Measurements from ENCODE around the gene FIGN. TPM values are rescaled to one million over a fixed set of nuclear protein-coding genes. Genes with fewer than 3 reads are reported as not detected.

Gene FIGN
- total RNA-seq, 6 experiments from 2014 or later = 1.3 to 4.4 (median 2.0) TPM

DNA sequence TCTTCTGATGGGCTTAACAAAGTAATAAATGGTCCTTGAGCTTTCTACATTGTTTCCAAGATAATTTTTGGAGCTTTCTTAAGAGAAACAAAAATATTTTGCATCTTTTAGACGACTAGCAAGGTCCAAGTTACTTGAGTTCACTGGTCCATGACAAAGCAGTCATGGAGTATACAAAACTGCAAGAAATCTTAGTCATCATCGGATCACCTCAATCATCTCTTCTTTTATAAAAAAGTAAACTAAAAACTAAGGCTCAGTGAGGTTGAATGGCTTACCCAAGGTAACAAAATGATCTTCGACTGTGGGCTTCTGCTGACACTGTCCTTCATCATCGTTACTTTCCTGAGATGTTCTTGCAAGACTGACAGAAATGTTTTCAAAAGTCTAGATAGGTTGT lies 11.9 kb downstream of the FIGN start:
- Mint-ChIP-seq H3K27me3 (ENCODE audit: insufficient read depth) (no peaks in the 10 kb centered on the region), H3K4me3 (no peak overlapping the region), H3K36me3 (ENCODE audit: low read depth) (no peaks in the 10 kb centered on the region), H3K27ac (no peak overlapping the region), H3K9me3 (no peaks in the 10 kb centered on the region), H3K4me1 (ENCODE audit: low read depth) (no peaks in the 10 kb centered on the region; the same call in 1 of the 2 replicates)
- no peak for DNase-seq
- TF ChIP-seq, protein P1, sequence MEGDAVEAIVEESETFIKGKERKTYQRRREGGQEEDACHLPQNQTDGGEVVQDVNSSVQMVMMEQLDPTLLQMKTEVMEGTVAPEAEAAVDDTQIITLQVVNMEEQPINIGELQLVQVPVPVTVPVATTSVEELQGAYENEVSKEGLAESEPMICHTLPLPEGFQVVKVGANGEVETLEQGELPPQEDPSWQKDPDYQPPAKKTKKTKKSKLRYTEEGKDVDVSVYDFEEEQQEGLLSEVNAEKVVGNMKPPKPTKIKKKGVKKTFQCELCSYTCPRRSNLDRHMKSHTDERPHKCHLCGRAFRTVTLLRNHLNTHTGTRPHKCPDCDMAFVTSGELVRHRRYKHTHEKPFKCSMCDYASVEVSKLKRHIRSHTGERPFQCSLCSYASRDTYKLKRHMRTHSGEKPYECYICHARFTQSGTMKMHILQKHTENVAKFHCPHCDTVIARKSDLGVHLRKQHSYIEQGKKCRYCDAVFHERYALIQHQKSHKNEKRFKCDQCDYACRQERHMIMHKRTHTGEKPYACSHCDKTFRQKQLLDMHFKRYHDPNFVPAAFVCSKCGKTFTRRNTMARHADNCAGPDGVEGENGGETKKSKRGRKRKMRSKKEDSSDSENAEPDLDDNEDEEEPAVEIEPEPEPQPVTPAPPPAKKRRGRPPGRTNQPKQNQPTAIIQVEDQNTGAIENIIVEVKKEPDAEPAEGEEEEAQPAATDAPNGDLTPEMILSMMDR (IDR thresholded peaks at IDR 0.05) = no peak

DNA sequence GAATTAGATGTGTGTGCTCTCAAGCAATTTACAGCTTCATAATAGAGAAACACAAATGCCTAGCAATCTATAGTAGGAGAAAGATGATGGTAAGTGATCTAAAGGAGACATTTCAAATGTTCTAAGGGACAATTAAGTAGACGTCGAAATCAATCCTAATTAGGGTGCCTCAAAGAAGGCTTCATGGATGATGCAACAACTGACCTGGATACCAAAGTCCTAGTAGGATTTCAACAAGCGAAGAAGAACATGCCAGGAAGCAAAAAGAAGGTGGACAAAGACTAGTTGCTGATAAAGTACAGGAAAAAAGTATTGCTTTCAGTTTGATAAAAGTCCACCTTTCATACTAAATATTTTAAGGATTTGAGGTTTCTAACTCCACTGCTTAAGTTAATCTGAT lies 12.5 kb downstream of the FIGN start:
- H3K9me3 Mint-ChIP-seq = no peaks in the 10 kb centered on the region

DNA sequence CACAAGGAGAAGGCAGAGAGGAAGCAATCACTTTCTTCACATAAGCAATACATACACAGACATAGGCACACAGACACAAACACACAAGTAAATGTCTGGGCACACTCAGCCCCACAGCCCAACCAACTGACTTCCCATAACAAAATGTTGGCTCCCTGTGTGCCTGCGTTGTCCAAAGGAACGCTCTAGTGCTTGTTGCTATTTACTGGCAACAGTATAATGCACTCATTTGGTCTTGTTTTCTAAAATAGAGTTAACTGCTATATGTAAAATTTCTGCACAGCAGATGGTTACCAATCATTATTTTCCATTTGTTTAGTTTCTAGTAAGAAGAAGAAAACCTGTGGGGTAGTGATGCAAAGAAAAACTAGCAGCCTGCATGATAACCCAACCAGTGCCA lies 16.5 kb downstream of the FIGN start:
- Mint-ChIP-seq H3K4me1 (ENCODE audit: low read depth) (peaks cover 6% of the 10 kb centered on the region; the same call in 1 of the 2 replicates), H3K27ac (no peak overlapping the region), H3K27me3 (ENCODE audit: insufficient read depth) (no peaks in the 10 kb centered on the region), H3K9me3 (no peaks in the 10 kb centered on the region), H3K36me3 (ENCODE audit: low read depth) (no peaks in the 10 kb centered on the region), H3K4me3 (no peak overlapping the region)
- TF ChIP-seq, protein P1 (IDR thresholded peaks at IDR 0.05) = no peak
- DNase-seq = no peak

More for the DNA sequence above, 12.5 kb downstream of the FIGN start:
- H3K36me3 Mint-ChIP-seq (ENCODE audit: low read depth) = no peaks in the 10 kb centered on the region
- TF ChIP-seq, protein P1 (IDR thresholded peaks at IDR 0.05) = no peak
- H3K27me3 Mint-ChIP-seq (ENCODE audit: insufficient read depth) = no peaks in the 10 kb centered on the region
- H3K4me3 Mint-ChIP-seq = no peak overlapping the region
- no peaks in the 10 kb centered on the region; the same call in 1 of the 2 replicates for H3K4me1 Mint-ChIP-seq (ENCODE audit: low read depth)
- H3K27ac Mint-ChIP-seq = no peak overlapping the region
- no peak for DNase-seq

DNA sequence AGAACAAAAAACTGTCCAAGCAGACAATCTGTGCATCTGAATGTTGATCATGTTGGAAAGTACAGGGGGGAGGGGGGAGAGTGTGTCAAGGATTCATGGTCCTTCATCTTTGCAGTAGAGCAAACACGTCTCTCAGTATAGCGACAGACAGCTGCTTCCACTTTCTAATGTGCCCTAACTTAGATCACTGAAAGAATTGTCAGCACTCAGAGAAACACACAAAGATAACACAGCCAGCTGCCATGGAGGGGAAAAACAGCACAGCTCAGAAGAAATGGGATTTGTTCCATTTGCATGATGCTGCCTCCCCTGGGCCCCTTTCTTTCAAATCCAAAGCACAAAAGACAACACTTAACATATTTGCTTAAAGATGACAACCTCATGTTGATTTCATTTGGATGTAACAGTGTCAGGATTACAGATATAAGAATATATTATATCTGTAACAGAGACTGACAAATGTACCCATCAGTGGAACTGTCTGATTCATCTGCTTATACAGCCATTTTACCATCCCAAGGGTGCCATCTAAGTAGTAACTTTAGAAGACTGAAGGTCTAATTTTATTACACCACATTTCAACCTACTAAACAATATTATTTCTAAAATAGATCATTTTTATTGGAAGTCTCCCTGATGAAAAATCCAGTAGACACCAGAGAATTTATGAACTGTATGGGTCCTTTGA lies 17.7 kb downstream of the FIGN start:
- DNase-seq = no peak
- H3K4me1 Mint-ChIP-seq (ENCODE audit: low read depth) = peaks cover 6% of the 10 kb centered on the region; the same call in 1 of the 2 replicates
- H3K9me3 Mint-ChIP-seq = no peaks in the 10 kb centered on the region
- H3K36me3 Mint-ChIP-seq (ENCODE audit: low read depth) = no peaks in the 10 kb centered on the region
- H3K27ac Mint-ChIP-seq = no peak overlapping the region
- peak overlapping the region; percentile 18; the same call in 1 of the 2 replicates for H3K4me3 Mint-ChIP-seq
- no peaks in the 10 kb centered on the region for H3K27me3 Mint-ChIP-seq (ENCODE audit: insufficient read depth)
- TF ChIP-seq, protein P1 (IDR thresholded peaks at IDR 0.05) = no peak

DNA sequence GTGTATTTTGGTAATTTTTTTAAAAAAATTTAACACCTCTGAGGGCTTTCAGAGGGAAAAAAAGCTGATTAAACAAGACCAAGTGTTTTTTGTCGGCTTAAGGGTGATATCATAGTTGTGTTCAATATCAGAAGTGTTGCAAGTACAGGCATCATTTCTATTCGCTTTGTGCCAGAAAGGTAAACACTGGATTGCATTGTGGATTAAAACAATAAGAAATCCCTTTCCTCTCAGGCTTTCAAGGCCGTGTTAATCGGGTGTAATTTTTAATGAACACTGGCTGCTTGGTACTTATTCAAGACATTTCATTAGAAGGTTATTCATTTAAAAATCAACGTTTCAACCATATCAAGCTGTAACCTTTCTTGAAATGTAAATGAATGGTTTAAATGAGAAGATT lies 18.3 kb downstream of the FIGN start:
- H3K4me1 Mint-ChIP-seq (ENCODE audit: low read depth) = peaks cover 6% of the 10 kb centered on the region; the same call in 1 of the 2 replicates
- H3K4me3 Mint-ChIP-seq = peak overlapping the region; percentile 18; the same call in 1 of the 2 replicates
- no peaks in the 10 kb centered on the region for H3K9me3 Mint-ChIP-seq
- no peak overlapping the region for H3K27ac Mint-ChIP-seq
- TF ChIP-seq, protein P1 (IDR thresholded peaks at IDR 0.05) = no peak
- H3K36me3 Mint-ChIP-seq (ENCODE audit: low read depth) = no peaks in the 10 kb centered on the region
- no peak for DNase-seq
- H3K27me3 Mint-ChIP-seq (ENCODE audit: insufficient read depth) = no peaks in the 10 kb centered on the region

Data from HFFc6 (cell line).